ENCODE results near the gene SRGAP2B. TPM values are rescaled to one million over a fixed set of nuclear protein-coding genes. Genes with fewer than 3 reads are reported as not detected.
"Not testable (repeated sequence)": the region's sequence is repeated elsewhere in the genome, so short reads cannot be mapped to it uniquely, and the experiment has no call there.

The SRGAP2B gene
- total RNA-seq, 1 donor from 2014 or later, result 11.3 TPM

- intact Hi-C loops (cut with DNase I); DNase-seq (ENCODE audit: missing footprints): not testable (repeated sequence)
- peak; percentile 79 for ATAC-seq
These were observed 39.8 kb downstream of the SRGAP2B start for GRCh38 chr1:145055217-145055760.

- DNase-seq (ENCODE audit: missing footprints); ATAC-seq; intact Hi-C loops (cut with DNase I): not testable (repeated sequence)
These were observed 41.7 kb downstream of the SRGAP2B start for GRCh38 chr1:145053428-145053827.

GRCh38 chr1:145052019-145052776 lies 42.9 kb downstream of the SRGAP2B start:
- intact Hi-C loops (cut with DNase I), result not testable (repeated sequence)
- peak; percentile 47 for ATAC-seq

DNA sequence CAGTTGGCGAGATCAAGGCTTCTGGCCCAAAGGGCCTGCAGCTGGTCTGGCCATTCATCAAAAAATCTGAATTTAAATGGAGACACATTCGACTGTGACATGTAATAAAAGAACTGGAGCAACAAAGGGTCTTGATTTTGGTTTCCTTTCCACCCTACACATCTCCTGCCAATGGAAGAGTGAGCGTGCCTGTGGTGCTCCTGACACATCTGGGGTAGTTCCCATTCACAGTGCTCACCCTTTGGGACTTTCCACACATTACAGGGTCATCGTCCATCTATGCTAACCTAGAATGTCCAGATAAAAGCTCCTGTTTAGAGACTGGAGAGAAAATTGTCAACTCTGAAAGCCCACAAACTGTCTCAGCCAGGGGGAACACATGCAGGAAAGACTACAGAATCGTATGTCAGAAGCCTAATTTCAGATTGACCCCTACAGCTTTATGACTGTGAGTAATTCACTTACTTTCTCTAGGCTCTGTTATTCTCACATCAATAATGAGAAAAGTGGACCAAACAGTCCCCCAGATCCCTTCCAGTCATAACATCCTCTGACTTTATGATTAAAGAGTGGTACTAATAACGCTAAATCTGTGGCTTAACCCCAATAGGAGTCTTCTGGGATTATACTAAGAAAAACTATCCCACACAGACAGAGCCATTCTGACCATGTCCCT lies 46.8 kb downstream of the SRGAP2B start:
- DNase-seq (ENCODE audit: missing footprints); ATAC-seq; intact Hi-C loops (cut with DNase I): not testable (repeated sequence)

More at GRCh38 chr1:145052019-145052776, 42.9 kb downstream of the SRGAP2B start:
- DNase-seq (ENCODE audit: missing footprints), result not testable (repeated sequence)

GRCh38 chr1:145047553-145047952 lies 47.6 kb downstream of the SRGAP2B start:
- ATAC-seq; intact Hi-C loops (cut with DNase I); DNase-seq (ENCODE audit: missing footprints): not testable (repeated sequence)

GRCh38 chr1:145045571-145046273 lies 49.4 kb downstream of the SRGAP2B start:
- intact Hi-C loops (cut with DNase I); DNase-seq (ENCODE audit: missing footprints); ATAC-seq: not testable (repeated sequence)

GRCh38 chr1:145041519-145041918 lies 53.6 kb downstream of the SRGAP2B start:
- DNase-seq (ENCODE audit: missing footprints); ATAC-seq; intact Hi-C loops (cut with DNase I): not testable (repeated sequence)

DNA sequence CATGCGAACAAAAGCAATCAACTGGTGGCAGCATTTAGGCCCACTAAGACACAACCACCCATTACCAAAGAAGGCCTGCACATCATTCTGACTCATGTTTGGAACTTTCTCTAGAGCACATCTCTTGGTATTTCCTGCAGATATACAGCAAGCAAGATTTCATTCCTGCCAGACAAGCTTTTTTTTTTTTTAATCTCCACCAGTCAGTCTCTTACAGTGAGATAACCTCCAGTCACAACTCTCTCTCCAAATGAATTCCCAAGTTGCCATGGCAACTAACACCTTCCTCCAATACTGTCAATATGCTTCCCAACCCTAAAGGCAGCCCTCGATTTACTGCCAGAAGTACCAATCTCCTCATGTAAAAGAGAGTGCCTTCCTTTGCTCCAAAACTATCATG lies 59.1 kb downstream of the SRGAP2B start:
- intact Hi-C loops (cut with DNase I); DNase-seq (ENCODE audit: missing footprints); ATAC-seq: not testable (repeated sequence)

- ATAC-seq; DNase-seq (ENCODE audit: missing footprints); intact Hi-C loops (cut with DNase I): not testable (repeated sequence)
These were observed 61.6 kb downstream of the SRGAP2B start for GRCh38 chr1:145033523-145033922.

GRCh38 chr1:145027251-145027650 lies 67.9 kb downstream of the SRGAP2B start:
- DNase-seq (ENCODE audit: missing footprints); ATAC-seq; intact Hi-C loops (cut with DNase I): not testable (repeated sequence)

GRCh38 chr1:145025286-145025685 lies 69.8 kb downstream of the SRGAP2B start:
- DNase-seq (ENCODE audit: missing footprints); intact Hi-C loops (cut with DNase I); ATAC-seq: not testable (repeated sequence)

DNA sequence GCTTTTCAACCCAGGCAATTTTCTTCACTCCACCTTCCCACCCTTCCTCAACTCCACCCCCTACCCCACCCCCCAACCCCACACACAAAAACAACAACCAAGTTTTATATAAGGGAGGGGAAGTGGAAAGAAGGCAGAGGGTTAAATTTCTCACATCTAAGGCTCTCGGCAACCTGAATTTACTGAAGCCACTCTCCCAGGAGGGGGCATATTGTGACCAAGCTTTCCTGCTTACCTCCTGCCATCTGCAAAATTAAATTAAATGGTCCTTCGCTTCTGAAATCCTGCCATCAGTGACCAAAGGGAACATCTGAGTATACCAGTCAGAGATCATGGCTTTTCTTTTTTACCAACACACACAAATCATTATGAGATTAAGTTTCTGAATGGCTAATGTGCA lies 72.9 kb downstream of the SRGAP2B start:
- ATAC-seq; DNase-seq (ENCODE audit: missing footprints); intact Hi-C loops (cut with DNase I): not testable (repeated sequence)

DNA sequence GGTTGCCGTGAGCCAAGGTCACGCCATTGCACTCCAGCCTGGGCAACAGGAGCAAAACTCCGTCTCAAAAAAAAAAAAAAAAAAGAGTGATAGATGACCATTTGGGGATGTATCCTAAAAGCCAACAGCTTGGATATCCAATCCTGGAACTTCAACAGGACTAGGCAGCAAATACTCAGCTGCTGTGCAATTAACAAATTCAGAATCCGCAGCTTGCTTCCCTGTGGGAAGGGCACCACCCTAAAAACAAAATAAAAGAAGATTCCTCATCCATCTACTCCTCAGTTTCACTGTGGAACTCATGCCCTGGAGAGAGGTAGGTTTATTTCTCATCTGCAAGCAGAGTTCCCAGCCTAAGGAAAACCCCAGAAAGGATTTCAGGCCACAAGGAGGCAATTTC lies 73.4 kb downstream of the SRGAP2B start:
- ATAC-seq; DNase-seq (ENCODE audit: missing footprints); intact Hi-C loops (cut with DNase I): not testable (repeated sequence)

GRCh38 chr1:145019709-145020108 lies 75.4 kb downstream of the SRGAP2B start:
- ATAC-seq; DNase-seq (ENCODE audit: missing footprints); intact Hi-C loops (cut with DNase I): not testable (repeated sequence)

GRCh38 chr1:145017725-145018124 lies 77.4 kb downstream of the SRGAP2B start:
- intact Hi-C loops (cut with DNase I); DNase-seq (ENCODE audit: missing footprints): not testable (repeated sequence)
- ATAC-seq, result peak; percentile 31

DNA sequence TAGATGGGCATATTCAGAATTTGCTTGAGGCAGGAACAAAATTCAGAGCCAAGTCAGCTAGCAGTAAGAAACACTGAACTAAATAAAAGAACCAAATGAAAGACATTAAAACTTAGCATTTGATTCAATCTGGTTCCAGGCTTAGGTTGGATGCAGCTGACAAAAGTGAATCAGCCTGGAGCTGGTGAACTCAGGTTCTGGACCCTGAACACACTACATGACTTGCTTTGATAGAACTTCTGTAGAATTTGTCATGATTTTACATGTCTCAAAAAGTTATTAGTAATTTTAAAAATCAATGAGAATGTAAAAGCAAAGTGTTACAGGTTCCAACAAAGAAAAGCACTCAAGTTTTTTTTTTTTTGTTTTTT lies 78.7 kb downstream of the SRGAP2B start:
- intact Hi-C loops (cut with DNase I); ATAC-seq; DNase-seq (ENCODE audit: missing footprints): not testable (repeated sequence)

GRCh38 chr1:145015744-145016491 lies 79.2 kb downstream of the SRGAP2B start:
- peak; percentile 34 for ATAC-seq
- DNase-seq (ENCODE audit: missing footprints); intact Hi-C loops (cut with DNase I): not testable (repeated sequence)

- ATAC-seq, result not testable (repeated sequence)
These were observed 81.8 kb downstream of the SRGAP2B start for GRCh38 chr1:145013353-145013752.

More at GRCh38 chr1:145013353-145013752, 81.8 kb downstream of the SRGAP2B start:
- DNase-seq (ENCODE audit: missing footprints); intact Hi-C loops (cut with DNase I): not testable (repeated sequence)

Data from Right ventricle myocardium inferior (tissue), 1 donor.